PFSK-1 (cell line): ENCODE results near the gene SDK1.

ENCODE experiments used
- FOXP2 ChIP-seq: optimal IDR thresholded peaks from 2 replicates; pipeline ENCODE3; 2011; ENCODE audit warnings: borderline replicate concordance, control low read depth, inconsistent platforms; ENCODE audit not compliant: insufficient read depth; ENCODE audit errors: extremely low read length, extremely low read depth
- POLR2AphosphoS5 ChIP-seq: IDR thresholded peaks from 2 replicates; pipeline ENCODE4 v1.6.1; 2012; ENCODE audit warnings: low read depth, mild to moderate bottlenecking, control low read depth, low read length, moderate library complexity
- REST ChIP-seq, 2 experiments: IDR thresholded peaks; 2 replicates each; pipeline versions ENCODE4 v1.6.1 to v1.8.0; 2011 to 2012; ENCODE audit warnings: low read depth in 2 of 2, low read length in 2 of 2, control low read depth in 1 of 2, inconsistent platforms in 1 of 2, mild to moderate bottlenecking in 1 of 2, moderate library complexity in 1 of 2; ENCODE audit not compliant: insufficient read depth in 1 of 2
- SIN3A ChIP-seq: IDR thresholded peaks from 2 replicates; pipeline ENCODE4 v1.6.1; 2012; ENCODE audit warnings: mild to moderate bottlenecking, low read length, moderate library complexity, borderline replicate concordance; ENCODE audit not compliant: insufficient read depth
- TAF1 ChIP-seq: IDR thresholded peaks from 2 replicates; pipeline ENCODE4 v1.6.1; 2012; ENCODE audit warnings: low read length, control low read depth, borderline replicate concordance; ENCODE audit not compliant: insufficient read depth

DNA sequence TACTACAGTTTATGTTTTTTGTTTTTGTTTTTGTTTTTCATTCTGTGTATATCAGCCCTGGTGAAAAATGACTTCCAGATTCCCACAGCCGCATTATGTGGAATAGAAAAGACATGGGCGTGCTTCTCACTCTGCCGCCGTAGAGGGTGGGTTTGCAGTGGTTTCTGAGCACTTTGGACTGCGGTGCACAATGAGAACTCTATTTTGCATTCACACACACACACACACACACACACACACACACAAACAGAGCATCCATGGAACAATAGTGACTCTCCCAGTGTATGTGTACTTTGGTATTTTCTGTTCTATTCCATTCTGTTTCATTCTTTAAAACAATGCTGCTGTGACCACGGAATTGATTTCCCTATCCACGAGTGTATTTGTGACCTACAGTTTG, 723.8 kb downstream of the SDK1 start:
- no peak for TF ChIP-seq REST (IDR thresholded peaks at IDR 0.05; ENCODE audit: insufficient read depth in 1 of 2, low read depth in 2 of 2, low read length in 2 of 2)
- no peak for TF ChIP-seq POLR2AphosphoS5
- no peak for TF ChIP-seq SIN3A
- TF ChIP-seq FOXP2 = no peak
- TF ChIP-seq TAF1 = no peak
